ENCODE results near the gene FAM237A.
A peak's percentile ranks its signal among the peaks of the same experiment; 100 is the strongest.

The FAM237A gene

GRCh38 chr2:206692971-206693370 is 50.7 kb downstream of the FAM237A start:
- DNase-seq, result no peak

GRCh38 chr2:206693399-206694137 is 51.3 kb downstream of the FAM237A start:
- peak; percentile 58 for DNase-seq

- no peak for DNase-seq
Observed at GRCh38 chr2:206696910-206697309, 54.6 kb downstream of the FAM237A start.

GRCh38 chr2:206698811-206699210 is 56.5 kb downstream of the FAM237A start:
- DNase-seq, result no peak
